Activated CD8-positive, alpha-beta T cell treated with anti-CD3 and anti-CD28 coated beads for 36 hours (primary cell): ENCODE results near the gene TIMP2. TPM values are rescaled to one million over a fixed set of nuclear protein-coding genes. Genes with fewer than 3 reads are reported as not detected.
A peak's percentile ranks its signal among the peaks of the same experiment; 100 is the strongest.

ENCODE experiments used
- ATAC-seq: fragments of 200-7000 bp; cut with Tn5 transposase; one replicate; pipeline ENCODE4 v1.10.0; 2021; ENCODE audit warnings: mild to moderate bottlenecking, moderate library complexity
- CTCF ChIA-PET: fragments of 350-600 bp; sonication (Branson Sonifier 250); formaldehyde crosslinking; loops from one replicate; lab custom pipeline; 2021; ENCODE audit warnings: antibody characterized with exemption; lab: Charles Lee
- POLR2A ChIA-PET: fragments of 350-600 bp; sonication (Branson Sonifier 250); formaldehyde crosslinking; loops from one replicate; lab custom pipeline; 2021; ENCODE audit warnings: antibody characterized with exemption; lab: Charles Lee
- DNase-seq: peaks from one replicate; pipeline ENCODE4 v3.0.0-alpha.2; 2020
- H3K27ac Mint-ChIP-seq: one replicate; pipeline ENCODE4 v1.8.0; 2021; ENCODE audit warnings: mild to moderate bottlenecking, mixed read lengths
- H3K27me3 Mint-ChIP-seq: one replicate; pipeline ENCODE4 v1.8.0; 2021; ENCODE audit warnings: mixed read lengths
- H3K36me3 Mint-ChIP-seq: one replicate; pipeline ENCODE4 v1.8.0; 2021; ENCODE audit warnings: low read depth, mixed read lengths
- H3K4me1 Mint-ChIP-seq: one replicate; pipeline ENCODE4 v1.8.0; 2021; ENCODE audit warnings: low read depth, mixed read lengths
- H3K4me3 Mint-ChIP-seq: one replicate; pipeline ENCODE4 v1.8.0; 2021; ENCODE audit warnings: mild to moderate bottlenecking, moderate library complexity, mixed read lengths
- H3K9me3 Mint-ChIP-seq: one replicate; pipeline ENCODE4 v1.8.0; 2021; ENCODE audit warnings: mixed read lengths
- CTCF ChIP-seq: fragments of 200-600 bp; IDR thresholded peaks from one replicate; pipeline ENCODE4 v1.8.0; 2022; ENCODE audit warnings: antibody characterized with exemption, mild to moderate bottlenecking
- intact Hi-C: fragments of 100-400 bp; cut with micrococcal nuclease; formaldehyde crosslinking; loops from one replicate; pipeline ENCODE4 v1.10.0; 2022
- total RNA-seq, 2 experiments: library from RNA; stranded (reverse); gene quantifications; one replicate each; pipeline ENCODE4 v1.2.3, GENCODE V29; 2021

Gene TIMP2
- total RNA-seq, 2 experiments from 2014 or later = 2.4 to 2.5 TPM

GRCh38 chr17:78839235-78839761 lies 85.9 kb downstream of the TIMP2 start:
- DNase-seq (no peak), ATAC-seq (no peak)
- Mint-ChIP-seq H3K27ac (peak overlapping the region; percentile 94), H3K4me1 (peaks cover 29% of the 10 kb centered on the region), H3K27me3 (no peaks in the 10 kb centered on the region), H3K36me3 (peaks cover 42% of the 10 kb centered on the region), H3K4me3 (peak overlapping the region; percentile 87), H3K9me3 (no peaks in the 10 kb centered on the region)
- POLR2A ChIA-PET = interaction anchor here (0.7 to 2.6 kb wide), 2 partner anchors 19 to 67 kb away, joined by 3 to 13 read pairs; no protein-coding TSS in a partner anchor
- intact Hi-C loops = no loop called here
- CTCF ChIA-PET = no interaction called here
- TF ChIP-seq CTCF = no peak

GRCh38 chr17:78838574-78839005 lies 86.6 kb downstream of the TIMP2 start:
- intact Hi-C loops = no loop called here
- no peak for ATAC-seq

GRCh38 chr17:78836420-78837021 lies 88.7 kb downstream of the TIMP2 start:
- no peak overlapping the region for H3K27ac Mint-ChIP-seq
- H3K4me1 Mint-ChIP-seq = peaks cover 20% of the 10 kb centered on the region
- H3K27me3 Mint-ChIP-seq = no peaks in the 10 kb centered on the region
- CTCF ChIA-PET = interaction anchor here (1.3 kb wide), 1 partner anchor 135 kb away, joined by 5 read pairs; no protein-coding TSS in a partner anchor
- peaks cover 64% of the 10 kb centered on the region for H3K36me3 Mint-ChIP-seq
- no peak for TF ChIP-seq CTCF
- H3K9me3 Mint-ChIP-seq = no peaks in the 10 kb centered on the region
- no peak overlapping the region for H3K4me3 Mint-ChIP-seq
- DNase-seq = no peak
- ATAC-seq = no peak
- POLR2A ChIA-PET = interaction anchor here (2.6 kb wide), 1 partner anchor 16 kb away, joined by 13 read pairs; no protein-coding TSS in a partner anchor
- intact Hi-C loops = no loop called here

More at GRCh38 chr17:78838574-78839005, 86.6 kb downstream of the TIMP2 start:
- no peak for TF ChIP-seq CTCF
- DNase-seq = no peak
- POLR2A ChIA-PET = interaction anchor here (0.7 to 2.6 kb wide), 6 partner anchors 9 to 67 kb away, joined by 3 to 13 read pairs (median 3); no protein-coding TSS in a partner anchor
- CTCF ChIA-PET = no interaction called here
- H3K36me3 Mint-ChIP-seq = peaks cover 47% of the 10 kb centered on the region
- no peaks in the 10 kb centered on the region for H3K27me3 Mint-ChIP-seq
- H3K27ac Mint-ChIP-seq = peak overlapping the region; percentile 94
- no peaks in the 10 kb centered on the region for H3K9me3 Mint-ChIP-seq
- H3K4me1 Mint-ChIP-seq = peaks cover 25% of the 10 kb centered on the region
- peak overlapping the region; percentile 87 for H3K4me3 Mint-ChIP-seq

GRCh38 chr17:78834571-78834970 lies 90.6 kb downstream of the TIMP2 start:
- POLR2A ChIA-PET = interaction anchor here (1.5 to 2.9 kb wide), 2 partner anchors 9 to 12 kb away, joined by 8 to 14 read pairs; no protein-coding TSS in a partner anchor
- Mint-ChIP-seq H3K27ac (no peak overlapping the region), H3K9me3 (no peaks in the 10 kb centered on the region), H3K4me1 (peaks cover 23% of the 10 kb centered on the region), H3K27me3 (no peaks in the 10 kb centered on the region), H3K4me3 (no peak overlapping the region), H3K36me3 (peaks cover 74% of the 10 kb centered on the region)
- TF ChIP-seq CTCF = no peak
- no peak for DNase-seq
- ATAC-seq = no peak
- CTCF ChIA-PET = no interaction called here
- intact Hi-C loops = no loop called here

GRCh38 chr17:78832541-78832810 lies 92.7 kb downstream of the TIMP2 start:
- intact Hi-C loops = no loop called here
- peaks cover 12% of the 10 kb centered on the region for H3K4me1 Mint-ChIP-seq
- TF ChIP-seq CTCF = no peak
- POLR2A ChIA-PET = interaction anchor here (0.7 to 4.2 kb wide), 3 partner anchors 10 to 32 kb away, joined by 3 to 17 read pairs (median 8); no protein-coding TSS in a partner anchor
- ATAC-seq (no peak), DNase-seq (no peak)
- peaks cover 67% of the 10 kb centered on the region for H3K36me3 Mint-ChIP-seq
- H3K4me3 Mint-ChIP-seq = no peak overlapping the region
- no peaks in the 10 kb centered on the region for H3K9me3 Mint-ChIP-seq
- no peak overlapping the region for H3K27ac Mint-ChIP-seq
- H3K27me3 Mint-ChIP-seq = no peaks in the 10 kb centered on the region
- CTCF ChIA-PET = interaction anchor here (1.7 kb wide), 1 partner anchor 10 kb away, joined by 3 read pairs; no protein-coding TSS in a partner anchor
